Gastrocnemius medialis (tissue), 4 donors: ENCODE measurements around the gene LIPT2.

ENCODE experiments used
- CTCF ChIP-seq, 5 experiments: fragments of 450-650 bp in 3 of 5; fragments of 200-600 bp in 2 of 5; sonication (generic) in 2 of 5; IDR thresholded peaks in 4 of 5; conservative IDR thresholded peaks in 1 of 5; 1 replicate in 4 of 5; 2 replicates in 1 of 5; pipeline ENCODE4 v1.5.1; 2016 to 2019; ENCODE audit warnings: antibody characterized with exemption in 5 of 5, mild to moderate bottlenecking in 3 of 5, moderate library complexity in 3 of 5
- POLR2A ChIP-seq, 2 donors: fragments of 450-650 bp; IDR thresholded peaks; one replicate each; pipeline ENCODE4 v1.6.1; 2017; ENCODE audit warnings: antibody characterized with exemption in 2 of 2, mild to moderate bottlenecking in 2 of 2, moderate library complexity in 2 of 2

- TF ChIP-seq CTCF (IDR thresholded peaks at IDR 0.05 in 4 of 5, conservative IDR thresholded peaks at IDR 0.05 in 1 of 5) (peak in 3 of 5 experiments; percentile 10 to 30 (median 25)), POLR2A (IDR thresholded peaks at IDR 0.05) (no peak)
These were observed 50.3 kb downstream of the LIPT2 start for GRCh38 chr11:74443071-74443864.
